Measurements from ENCODE around the gene ATP8B2.
"Not testable (repeated sequence)": the region's sequence is repeated elsewhere in the genome, so short reads cannot be mapped to it uniquely, and the experiment has no call there.

Gene ATP8B2

GRCh38 chr1:154325583-154326545 lies 539 bp downstream of the ATP8B2 start:
- DNase-seq = no peak

GRCh38 chr1:154326546-154327465 lies 1.5 kb downstream of the ATP8B2 start:
- no peak for DNase-seq

- DNase-seq = no peak
Observed at GRCh38 chr1:154327466-154328317, 2.4 kb downstream of the ATP8B2 start.

DNA sequence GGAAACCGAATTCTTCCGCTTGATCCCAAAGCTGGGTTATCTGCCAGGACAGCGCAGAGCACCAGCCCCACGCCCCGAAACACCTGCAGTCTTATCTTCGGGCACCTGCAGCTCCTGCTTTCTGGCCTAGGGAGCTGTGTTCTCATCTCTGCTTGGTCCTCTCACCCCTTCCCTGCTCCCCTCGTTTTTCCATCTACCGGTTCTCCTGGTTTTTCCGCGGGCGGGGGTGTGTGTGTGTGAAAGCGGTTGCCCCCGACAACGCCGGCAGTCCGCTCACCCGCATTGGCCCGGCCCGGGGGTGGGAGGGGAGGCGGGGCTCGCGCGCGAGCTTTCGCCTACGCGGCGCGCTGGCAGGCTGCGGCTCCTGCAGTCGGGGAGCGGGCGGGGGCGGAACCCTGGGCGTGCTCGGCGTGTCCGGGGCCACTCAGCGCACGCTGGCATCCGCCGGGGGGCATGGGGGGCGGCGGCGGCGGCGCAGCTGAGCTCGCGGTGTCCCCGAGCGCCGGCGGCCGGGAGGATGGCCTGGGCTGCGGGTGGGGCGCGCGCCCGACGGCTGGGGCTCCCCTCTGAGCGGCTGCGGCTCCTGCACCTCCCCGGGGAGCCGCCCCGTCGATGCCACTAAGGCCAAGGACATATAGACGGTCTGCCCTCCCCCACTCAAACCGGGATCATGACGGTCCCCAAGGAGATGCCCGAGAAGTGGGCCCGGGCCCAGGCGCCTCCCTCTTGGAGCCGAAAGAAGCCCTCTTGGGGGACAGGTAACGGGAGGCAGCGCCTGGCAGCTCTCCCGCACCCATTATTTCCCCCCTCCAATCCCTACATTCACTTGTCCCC lies 3.2 kb downstream of the ATP8B2 start:
- DNase-seq = peak; percentile 67 to 86 (median 76)

GRCh38 chr1:154329152-154329521 lies 3.8 kb downstream of the ATP8B2 start:
- DNase-seq = no peak

- no peak for DNase-seq
Observed at GRCh38 chr1:154329551-154330131, 4.3 kb downstream of the ATP8B2 start.

- DNase-seq = no peak
Observed at GRCh38 chr1:154330669-154331068, 5.3 kb downstream of the ATP8B2 start.

GRCh38 chr1:154334079-154335024 lies 9.0 kb downstream of the ATP8B2 start:
- DNase-seq = no peak

DNA sequence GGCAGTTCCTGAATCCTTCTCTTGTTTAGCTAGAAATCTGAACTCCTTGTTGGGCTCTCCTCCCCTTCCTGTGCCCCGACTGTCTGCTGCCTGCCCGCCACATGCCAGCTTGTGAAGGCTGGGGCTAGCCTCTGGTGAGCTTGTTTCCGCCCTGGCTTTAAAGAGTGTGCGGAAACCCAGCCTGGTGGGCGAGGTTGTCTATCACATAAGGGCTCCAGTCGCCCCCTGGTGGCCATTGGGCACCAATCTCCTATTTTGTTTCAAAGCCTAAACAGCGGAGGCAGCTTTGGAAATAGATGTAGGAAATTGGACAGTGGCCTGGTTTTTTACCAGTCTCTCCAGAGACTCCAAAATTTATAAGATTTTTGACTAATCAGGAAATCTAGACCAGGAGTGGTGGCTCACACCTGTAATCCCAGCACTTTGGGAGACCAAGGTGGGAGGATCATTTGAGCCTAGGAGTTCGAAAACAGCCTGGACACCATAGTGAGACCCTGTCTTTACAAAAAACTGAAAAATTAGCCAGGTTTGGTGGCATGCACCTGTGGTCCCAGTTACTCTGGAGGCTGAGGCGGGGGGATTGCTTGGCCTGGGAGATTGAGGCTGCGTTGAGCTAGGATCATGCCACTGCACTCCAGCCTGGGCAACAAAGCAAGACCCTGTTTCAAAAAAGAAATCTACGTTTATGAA lies 9.8 kb downstream of the ATP8B2 start:
- DNase-seq = peak; percentile 84 to 90 (median 86)

- no peak for DNase-seq
Observed at GRCh38 chr1:154337253-154337894, 12.0 kb downstream of the ATP8B2 start.

DNA sequence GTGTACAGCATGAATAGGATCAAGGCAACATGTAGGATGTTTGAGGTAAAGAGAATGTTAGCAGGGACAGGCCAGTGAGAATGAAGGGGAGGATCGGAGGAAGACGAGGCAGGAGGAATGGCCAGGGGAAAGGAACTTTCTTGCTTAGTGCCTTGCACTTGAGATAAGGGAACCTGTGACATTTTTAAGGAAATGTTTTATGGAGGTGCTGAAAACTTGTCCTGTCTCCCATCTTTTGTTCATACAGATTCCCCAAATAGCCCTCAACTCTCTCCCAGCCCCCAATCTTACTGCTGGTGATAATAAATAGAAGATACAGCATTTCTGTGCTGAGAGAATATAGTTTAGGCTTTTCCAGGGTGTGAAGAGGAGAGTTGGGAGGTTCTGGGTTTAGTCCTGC lies 13.6 kb downstream of the ATP8B2 start:
- no peak for DNase-seq

GRCh38 chr1:154341366-154341765 lies 16.0 kb downstream of the ATP8B2 start:
- DNase-seq = not testable (repeated sequence)

GRCh38 chr1:154342132-154342531 lies 16.8 kb downstream of the ATP8B2 start:
- DNase-seq = no peak

DNA sequence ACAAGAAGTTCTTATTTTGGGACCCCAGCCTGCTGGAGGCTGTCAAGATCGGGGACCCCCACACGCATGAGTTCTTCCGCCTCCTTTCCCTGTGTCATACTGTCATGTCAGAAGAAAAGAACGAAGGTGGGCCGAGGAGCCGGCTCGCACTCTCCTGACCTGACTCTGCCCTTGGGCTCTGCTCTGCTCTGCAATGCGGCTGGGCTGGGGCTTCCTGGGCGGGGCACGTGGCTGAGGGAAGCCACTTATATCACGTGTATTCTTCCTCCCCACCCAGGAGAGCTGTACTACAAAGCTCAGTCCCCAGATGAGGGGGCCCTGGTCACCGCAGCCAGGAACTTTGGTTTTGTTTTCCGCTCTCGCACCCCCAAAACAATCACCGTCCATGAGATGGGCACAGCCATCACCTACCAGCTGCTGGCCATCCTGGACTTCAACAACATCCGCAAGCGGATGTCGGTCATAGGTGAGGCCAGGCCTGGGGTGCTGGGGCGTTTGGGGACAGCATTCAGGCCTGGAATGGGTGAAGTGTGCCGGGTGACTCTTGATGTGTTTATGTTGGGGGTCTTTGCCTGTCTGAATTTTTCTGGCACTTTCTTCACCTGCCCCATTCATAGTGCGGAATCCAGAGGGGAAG lies 17.6 kb downstream of the ATP8B2 start:
- DNase-seq = peak; percentile 39 to 65 (median 52)

GRCh38 chr1:154344977-154345837 lies 19.9 kb downstream of the ATP8B2 start:
- DNase-seq = peak; percentile 43 to 70 (median 62)

- DNase-seq = no peak
Observed at GRCh38 chr1:154346276-154346917, 21.1 kb downstream of the ATP8B2 start.

- DNase-seq = no peak
Observed at GRCh38 chr1:154347961-154348360, 22.6 kb downstream of the ATP8B2 start.
